Kidney epithelial cell (primary cell): ENCODE data around the gene KCTD21. TPM values are rescaled to one million over a fixed set of nuclear protein-coding genes. Genes with fewer than 3 reads are reported as not detected.

ENCODE experiments used
- DNase-seq: peaks from one replicate; pipeline ENCODE4 v3.0.0-alpha.2; 2010; ENCODE audit warnings: low read depth
- H3K27me3 ChIP-seq: 2 replicates; pipeline ENCODE4 v1.6.0; 2011; ENCODE audit warnings: low read length; ENCODE audit not compliant: control insufficient read depth, insufficient read depth
- H3K36me3 ChIP-seq: 2 replicates; pipeline ENCODE4 v1.5.1; 2011; ENCODE audit warnings: low read length; ENCODE audit not compliant: control insufficient read depth, insufficient read depth
- H3K4me3 ChIP-seq: 2 replicates; pipeline ENCODE4 v1.5.1; 2011; ENCODE audit warnings: low read depth, mild to moderate bottlenecking, control low read depth, low read length
- CTCF ChIP-seq: IDR thresholded peaks from 2 replicates; pipeline ENCODE4 v1.5.1; 2011; ENCODE audit warnings: mild to moderate bottlenecking, moderate library complexity, low read length, control low read depth, inconsistent platforms; ENCODE audit not compliant: insufficient read depth, poor library complexity, severe bottlenecking
- total RNA-seq: library from RNA; depleted of rRNA; stranded (reverse); fragments of >200 nt; gene quantifications from 2 replicates; pipeline ENCODE4 v1.2.3, GENCODE V29; 2015

The KCTD21 gene
- total RNA-seq, 1 donor from 2014 or later: 9.7 TPM

GRCh38 chr11:78131956-78132355 is 56.5 kb downstream of the KCTD21 start:
- H3K4me3 ChIP-seq: no peak overlapping the region
- DNase-seq: no peak
- H3K36me3 ChIP-seq: no peaks in the 10 kb centered on the region
- H3K27me3 ChIP-seq: no peaks in the 10 kb centered on the region
- no peak for TF ChIP-seq CTCF

- Histone ChIP-seq H3K4me3 (no peak overlapping the region), H3K27me3 (no peaks in the 10 kb centered on the region), H3K36me3 (no peaks in the 10 kb centered on the region)
- no peak for TF ChIP-seq CTCF
- DNase-seq: no peak
Measured at GRCh38 chr11:78127403-78127802, 61.0 kb downstream of the KCTD21 start.

Other genes starting within 250 kb of the KCTD21 start
- gene INTS4, start 194.0 kb downstream of the KCTD21 start, total RNA-seq: 22.8 and 32.5 TPM in 2 replicates
- 6.2 and 6.7 TPM in 2 replicates for gene KCTD14, start 165.3 kb downstream of the KCTD21 start, total RNA-seq
- gene THRSP, start 124.8 kb downstream of the KCTD21 start, total RNA-seq: not detected in 2 replicates
- 98.5 and 155 TPM in 2 replicates for gene NDUFC2, start 108.8 kb downstream of the KCTD21 start, total RNA-seq
- gene ALG8, start 49.0 kb downstream of the KCTD21 start, total RNA-seq: 18.2 and 31.5 TPM in 2 replicates
- 6.6 and 8.4 TPM in 2 replicates for gene USP35, start 293 bp upstream of the KCTD21 start, total RNA-seq
- gene GAB2, start 229.2 kb upstream of the KCTD21 start, total RNA-seq: 13.1 and 19.8 TPM in 2 replicates